GM21381 (cell line): Measurements from ENCODE around the gene NACAD.

ENCODE experiments used
- ATAC-seq: cut with Tn5 transposase; IDR thresholded peaks from one replicate; pipeline ENCODE4 v1.9.1; 2021; ENCODE audit warnings: mild to moderate bottlenecking, moderate library complexity; ENCODE audit not compliant: unreplicated experiment

NACAD gene

DNA sequence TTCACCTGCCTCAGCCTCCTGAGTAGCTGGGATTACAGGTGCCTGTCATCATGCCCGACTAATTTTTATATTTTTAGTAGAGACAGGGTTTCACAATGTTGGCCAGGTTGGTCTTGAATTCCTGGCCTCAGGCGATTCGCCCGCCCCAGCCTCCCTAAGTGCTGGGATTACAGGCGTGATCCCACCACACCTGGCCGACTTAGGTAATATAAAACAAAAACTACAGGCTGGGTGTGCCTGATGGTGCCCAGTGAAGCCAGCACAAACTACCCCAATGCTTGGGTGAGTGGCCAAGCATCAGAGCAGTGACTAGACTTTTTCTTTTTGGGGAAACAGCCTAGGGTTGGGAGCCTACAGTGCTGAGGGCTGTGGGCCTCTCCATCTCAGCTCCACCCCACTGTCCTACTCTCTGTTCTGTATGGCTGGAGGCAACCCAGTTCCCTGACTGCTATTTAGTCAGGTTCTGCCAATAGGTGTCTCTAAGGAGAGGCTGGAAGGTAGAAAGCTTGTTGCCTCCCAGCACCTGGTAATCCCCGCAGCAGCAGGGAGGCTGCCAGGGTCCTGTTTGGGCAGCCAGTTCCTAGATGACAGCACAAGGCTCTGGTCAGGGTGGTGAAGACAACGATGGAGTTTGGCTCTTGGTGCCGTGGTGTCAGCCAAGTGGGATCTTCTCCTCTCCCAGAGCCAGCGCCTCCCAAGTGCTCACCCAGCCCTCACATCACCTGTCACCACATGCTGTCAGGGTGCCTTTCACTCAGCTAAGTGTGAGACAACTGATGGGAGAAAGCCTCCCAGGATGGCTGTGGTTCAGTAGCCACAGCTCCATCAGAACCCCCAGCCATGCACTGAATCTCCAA lies 10.4 kb upstream of the NACAD start:
- ATAC-seq: no peak

DNA sequence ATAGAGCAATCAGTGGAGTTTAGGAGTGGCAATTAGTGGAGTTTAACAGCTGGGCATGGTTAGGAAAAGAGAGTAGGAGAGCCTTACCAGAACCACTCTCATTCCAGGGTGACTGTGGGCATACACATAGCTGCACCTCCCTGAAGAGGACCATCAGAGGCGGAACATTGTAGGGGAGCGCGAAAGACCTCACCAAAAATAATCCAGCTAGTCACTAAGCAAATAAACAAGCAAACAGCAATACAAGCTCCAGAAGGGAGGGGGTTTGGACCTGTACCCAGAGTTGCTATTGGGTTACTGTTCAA lies 4.1 kb upstream of the NACAD start:
- ATAC-seq: no peak

DNA sequence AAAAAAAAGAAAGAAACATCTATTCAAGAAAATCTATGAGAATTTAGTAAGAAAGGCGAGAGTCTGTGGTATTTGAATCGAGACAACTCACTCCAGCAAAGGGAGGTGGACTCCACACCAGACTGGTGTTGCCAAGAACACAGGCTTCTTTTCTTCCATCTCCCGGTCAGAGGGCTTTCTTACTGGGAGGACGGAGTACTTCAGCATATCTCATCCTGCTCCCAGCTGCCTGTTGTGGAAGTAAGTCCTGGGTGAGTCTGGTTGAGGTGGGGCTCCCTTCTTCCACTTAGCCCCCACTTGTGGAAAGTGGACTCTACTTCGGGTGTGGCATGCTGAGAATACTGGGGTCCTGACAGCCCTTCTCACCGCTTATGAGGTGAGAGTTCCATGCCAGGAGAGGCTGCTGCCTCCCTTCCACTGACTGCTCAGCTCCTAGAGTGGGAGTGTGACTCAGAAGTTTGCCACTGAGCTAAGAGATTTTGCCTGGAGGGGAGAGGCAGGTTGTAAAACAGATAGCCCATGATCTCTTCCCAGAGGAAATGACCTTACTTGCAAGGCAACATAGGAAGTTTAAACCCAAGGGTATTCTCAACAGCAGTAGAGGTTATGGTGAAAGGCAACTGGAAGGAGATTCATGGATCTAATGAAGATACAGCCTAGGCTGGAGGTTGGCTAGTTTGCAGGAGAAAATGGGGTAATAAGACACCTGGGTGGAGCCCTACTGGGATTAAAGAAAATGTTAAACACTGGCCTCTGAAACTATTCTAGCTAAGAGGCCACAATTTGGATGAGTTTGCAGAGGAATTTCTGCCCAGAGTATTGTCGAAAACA lies 3.5 kb upstream of the NACAD start:
- no peak for ATAC-seq

DNA sequence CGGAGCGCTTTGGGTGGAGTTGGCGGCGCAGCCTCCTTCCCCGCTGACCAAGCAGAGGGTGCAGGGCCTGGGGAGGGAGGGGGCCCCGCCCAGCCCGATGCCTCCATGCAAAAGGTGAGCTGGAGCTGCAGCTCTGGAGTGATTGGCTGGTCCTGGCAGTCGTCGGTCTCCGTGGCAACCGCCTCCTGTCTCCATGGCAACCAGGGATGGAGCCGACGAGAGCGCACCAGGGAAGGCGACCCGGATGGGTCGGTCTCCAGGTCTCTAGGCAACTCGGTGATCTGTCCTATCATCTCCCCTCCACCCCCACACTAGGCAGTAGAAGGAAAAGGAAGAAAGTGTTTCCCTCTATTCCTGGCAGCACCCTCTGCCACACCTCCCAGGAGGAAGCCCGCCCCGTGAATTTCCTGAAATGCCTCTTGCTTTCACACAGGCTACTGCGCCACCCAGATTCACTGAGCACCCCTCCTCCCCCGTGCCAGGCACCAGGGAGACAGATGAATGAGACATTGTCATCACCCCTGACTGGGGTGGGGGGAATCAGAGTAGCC lies 647 bp upstream of the NACAD start:
- ATAC-seq: no peak

DNA sequence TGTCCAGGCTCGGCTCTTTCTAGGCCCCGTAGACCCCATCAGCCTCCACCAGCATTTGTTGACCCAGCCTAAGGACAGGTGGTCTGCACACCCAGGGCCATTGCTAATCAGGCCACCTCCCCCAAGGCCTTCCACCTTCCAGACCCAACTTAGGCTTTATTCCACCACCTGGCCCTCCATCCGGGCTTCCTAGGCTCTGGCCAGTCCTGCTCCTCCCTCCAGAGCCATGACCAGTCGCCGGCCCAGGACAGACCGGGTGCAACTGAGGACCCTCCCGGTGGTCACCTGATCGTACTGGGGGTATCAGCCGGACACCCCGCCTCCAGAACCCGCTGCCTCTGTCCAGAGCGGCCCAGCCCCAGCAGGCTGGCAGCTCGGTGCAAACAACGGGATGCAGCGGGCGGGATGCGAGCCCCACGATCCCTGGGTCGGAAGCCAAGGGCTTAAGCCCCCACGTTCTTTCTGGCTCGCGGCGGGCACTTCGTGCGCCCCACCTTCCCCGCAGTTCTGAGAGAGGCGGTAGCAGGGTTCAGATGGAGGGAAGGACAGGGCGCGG lies 545 bp downstream of the NACAD start:
- no peak for ATAC-seq

DNA sequence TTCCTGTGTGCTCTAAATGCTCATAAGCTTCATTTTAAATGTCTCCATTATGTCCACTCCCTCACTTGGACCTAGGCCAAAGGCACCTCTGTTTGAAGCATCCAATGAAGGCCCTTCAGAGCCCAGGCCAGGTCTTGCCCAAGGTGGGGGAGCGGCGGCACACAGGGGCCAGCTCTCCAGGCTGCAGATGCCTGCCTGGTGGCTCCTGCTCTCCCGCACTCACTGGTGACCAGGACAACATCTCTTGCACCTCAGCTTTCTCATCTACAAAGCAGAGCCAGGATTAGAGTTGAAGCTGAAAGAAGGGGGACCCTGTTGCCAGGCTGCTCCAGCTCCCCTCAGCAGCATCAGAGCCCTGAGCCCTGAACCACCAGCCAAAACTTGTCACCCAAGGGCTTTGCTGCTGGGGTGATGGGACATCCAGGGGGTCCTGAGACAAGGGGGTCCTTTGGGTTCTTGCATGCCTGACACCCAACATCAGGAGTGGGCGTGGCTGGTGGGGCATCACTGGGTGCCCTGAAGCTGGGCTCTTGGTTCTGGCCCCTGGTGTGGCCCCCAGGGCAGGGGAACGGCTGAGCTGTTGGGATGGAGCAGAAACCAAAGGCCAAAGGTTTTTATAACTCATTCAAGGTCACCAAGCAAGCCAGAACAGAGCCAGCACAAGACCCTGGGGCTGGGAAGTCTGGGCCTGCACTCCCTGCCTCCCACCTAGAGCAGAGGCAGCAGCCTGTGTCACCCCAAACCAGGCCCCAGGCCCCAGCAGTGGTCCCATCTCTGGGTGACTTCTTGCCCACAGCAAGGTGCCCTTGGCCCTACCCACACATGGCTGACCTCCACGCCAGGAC lies 1.2 kb downstream of the NACAD start:
- ATAC-seq: no peak

DNA sequence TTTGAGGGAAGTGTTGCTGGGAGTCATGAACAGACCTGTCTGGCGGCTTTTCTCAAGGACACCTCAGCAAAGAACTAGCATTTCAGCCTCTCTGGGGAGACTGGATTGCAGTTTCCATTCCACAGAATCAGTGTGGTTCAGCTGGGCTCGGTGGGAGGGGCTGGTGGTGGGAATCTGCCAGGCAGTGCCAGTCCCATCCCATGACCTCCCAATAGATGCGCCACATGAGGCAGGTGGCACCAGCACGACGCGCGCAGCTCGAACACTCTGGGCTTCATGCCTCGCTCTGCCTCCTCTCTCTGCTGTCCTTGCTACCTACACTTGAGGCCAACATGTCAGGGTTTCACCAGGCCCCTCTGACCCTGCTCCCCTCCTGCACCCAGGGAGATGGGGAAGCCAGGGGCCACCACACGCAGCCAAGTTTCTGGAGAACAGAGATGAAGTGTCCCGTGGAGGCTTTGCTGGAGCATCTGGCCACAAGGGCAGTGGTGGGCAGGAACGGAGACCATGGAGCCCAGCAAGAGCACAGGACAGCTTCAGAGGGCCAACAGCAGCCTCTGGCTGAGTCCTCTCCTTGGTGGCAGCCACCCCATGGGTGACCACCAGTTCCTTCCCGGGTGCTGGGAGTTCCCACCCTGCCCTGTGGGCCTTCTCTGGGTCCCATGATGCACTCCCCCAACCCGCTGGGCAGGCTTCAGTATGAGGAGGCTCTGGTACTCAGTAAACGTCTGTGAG lies 2.3 kb downstream of the NACAD start:
- no peak for ATAC-seq

DNA sequence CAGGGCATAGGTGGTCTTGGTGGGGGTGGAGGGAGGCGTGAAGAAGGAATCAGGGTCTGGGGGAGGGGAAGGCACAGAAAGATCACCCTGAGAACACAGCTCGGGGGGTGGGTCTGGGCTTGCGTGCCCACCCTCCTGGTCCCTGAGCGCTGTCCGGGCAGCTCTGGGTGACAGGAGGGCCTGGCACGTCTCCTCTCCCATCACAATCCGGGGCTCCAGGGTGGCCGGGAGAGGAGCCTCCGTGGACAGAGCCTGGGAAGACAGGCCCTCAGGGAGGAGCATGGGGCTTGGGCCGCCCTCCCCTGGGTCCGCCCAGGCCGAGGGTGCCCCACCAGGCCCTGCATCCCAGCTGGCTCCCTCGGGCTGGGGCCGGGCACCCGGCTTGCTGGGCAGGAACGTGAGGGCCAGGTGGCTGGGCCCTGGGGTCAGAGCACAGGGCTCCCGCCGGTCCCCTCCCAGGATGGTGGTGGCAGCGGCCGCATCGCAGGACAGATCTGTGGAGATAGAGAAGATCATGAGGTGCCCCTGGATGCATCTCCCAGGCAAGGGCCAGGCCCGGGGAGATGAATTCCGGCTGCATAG lies 3.1 kb downstream of the NACAD start:
- no peak for ATAC-seq

DNA sequence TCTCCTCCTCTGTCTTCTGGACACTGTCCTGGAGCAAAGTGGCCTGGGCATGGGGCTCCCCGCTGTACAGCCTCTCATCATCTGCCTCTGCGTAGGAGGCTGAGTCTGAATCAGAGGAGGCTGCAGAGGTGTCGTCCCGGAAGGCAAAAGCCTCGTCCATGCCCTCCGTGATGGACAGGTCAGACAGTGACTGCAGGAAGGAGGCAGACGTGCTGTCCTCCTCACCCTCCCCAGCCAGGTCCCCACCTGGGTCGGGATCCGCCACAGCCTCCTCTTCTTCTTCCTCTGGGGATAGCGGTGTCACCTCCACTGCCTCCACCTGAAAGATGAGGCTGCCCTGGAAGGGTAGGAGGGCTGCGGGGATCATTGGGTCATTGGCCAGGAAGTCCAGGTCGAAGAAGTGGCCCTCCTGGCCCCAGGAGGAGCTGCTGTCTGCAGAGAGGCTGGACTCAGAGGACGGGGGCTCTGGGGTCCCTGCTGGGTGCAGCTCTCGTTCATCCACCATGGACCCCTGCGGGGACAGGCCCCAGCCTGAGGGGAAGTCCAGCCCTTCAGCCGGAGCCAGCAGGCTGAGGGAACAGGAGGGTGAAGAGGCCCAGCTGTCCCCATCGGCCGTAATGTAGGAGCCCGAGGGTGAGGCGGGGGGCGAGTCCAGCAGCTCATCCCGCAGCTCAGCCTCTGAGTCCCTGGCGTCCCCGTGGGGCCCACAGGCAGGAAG lies 3.7 kb downstream of the NACAD start:
- ATAC-seq: no peak

DNA sequence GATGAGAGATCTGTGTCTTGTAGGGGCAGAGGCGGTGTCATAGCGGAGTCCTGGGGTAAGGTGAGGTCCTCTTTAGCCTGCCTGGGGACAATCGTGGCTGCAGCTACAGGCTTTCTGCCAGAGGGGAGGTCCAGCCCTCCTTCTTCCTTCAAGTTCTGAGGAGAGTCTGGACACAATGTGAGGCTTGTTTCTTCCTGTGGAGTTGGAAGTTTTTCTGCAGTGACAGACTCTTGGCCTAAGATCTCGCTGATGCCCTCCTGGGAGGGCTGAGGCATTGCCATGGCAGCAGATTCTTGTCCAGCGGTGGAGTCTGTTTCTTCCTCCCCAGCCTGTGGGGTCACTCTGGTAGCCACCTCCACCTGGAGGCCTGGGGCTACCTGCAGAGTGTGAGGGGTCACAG lies 4.4 kb downstream of the NACAD start:
- no peak for ATAC-seq

DNA sequence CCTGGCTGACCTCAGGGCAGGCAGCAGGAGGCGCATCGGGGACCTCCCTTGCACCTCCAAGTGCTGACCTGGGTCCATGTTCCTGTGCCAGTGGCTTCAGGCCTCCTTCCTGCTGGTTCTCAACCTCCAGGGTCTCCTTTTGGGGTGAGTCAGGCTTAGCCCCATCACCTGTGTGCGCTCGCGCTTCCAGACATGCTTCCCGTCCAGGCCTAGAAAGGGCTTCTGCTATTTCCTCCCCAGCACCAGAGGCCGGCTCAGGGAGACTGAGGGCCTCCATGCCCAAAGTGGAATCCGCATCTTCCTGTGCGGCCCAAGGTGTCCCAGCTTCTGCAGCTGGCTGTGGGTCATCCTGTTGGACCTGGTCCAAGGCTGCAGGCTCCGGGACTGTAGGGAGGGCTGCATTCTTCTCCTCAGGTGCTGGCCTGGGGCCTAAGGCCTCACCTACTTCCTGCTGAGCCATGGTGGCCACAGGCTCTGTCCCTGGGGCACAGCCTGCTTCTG lies 5.9 kb downstream of the NACAD start:
- no peak for ATAC-seq

DNA sequence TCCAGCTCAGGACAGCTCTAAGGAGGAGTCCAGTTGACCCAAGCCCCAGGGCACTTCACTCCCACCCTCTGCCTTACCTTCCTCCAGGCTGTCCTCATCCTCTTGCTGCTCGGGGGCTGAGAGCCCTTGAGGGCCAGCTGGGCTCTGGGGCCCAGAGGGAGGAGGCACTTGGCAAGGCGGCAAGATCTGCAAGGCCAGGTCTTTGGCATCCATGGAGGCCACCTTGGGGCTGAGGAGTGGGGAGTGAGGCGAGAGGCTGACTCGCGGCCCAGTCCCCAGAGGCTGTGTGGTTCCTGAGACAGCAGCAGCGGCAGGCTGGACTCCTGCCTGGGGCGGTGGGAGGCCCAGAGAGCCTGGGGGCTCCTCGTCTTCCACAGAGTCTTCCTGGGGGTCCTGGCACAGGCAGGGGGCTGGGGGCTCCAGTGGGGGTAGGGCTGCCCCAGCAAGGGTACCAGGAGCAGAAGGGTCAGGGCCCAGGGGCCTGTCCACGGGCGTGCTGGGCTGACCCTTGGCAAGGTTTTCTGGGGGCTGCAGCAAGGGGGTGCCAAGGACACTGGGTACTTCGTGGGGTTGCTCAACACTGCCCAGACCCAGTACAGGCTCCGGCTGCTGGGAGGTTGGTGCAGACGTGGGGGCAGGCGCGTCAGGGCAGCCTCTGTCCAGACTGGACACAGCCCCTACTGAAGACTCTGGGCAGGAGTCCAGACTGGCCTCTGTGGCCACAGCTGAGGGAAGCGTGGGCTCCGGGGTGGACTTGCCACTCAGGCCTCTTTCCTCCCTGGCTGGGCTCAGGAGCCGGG lies 6.5 kb downstream of the NACAD start:
- no peak for ATAC-seq

DNA sequence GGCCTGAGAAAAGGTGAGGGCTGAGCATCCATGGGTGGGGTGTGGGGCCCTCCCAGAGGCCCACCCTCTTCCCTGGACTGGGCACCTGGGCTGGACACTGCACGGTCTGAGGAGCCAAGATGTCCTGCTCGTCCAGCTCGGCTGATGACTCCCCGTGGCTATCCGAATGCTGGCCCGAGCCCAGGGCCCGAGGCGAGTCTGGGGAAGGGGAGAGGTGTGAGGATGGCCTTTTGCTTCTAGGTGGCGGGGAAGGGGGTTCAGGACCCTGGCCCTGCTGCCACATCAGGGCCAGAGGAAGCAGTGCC lies 7.1 kb downstream of the NACAD start:
- ATAC-seq: no peak

DNA sequence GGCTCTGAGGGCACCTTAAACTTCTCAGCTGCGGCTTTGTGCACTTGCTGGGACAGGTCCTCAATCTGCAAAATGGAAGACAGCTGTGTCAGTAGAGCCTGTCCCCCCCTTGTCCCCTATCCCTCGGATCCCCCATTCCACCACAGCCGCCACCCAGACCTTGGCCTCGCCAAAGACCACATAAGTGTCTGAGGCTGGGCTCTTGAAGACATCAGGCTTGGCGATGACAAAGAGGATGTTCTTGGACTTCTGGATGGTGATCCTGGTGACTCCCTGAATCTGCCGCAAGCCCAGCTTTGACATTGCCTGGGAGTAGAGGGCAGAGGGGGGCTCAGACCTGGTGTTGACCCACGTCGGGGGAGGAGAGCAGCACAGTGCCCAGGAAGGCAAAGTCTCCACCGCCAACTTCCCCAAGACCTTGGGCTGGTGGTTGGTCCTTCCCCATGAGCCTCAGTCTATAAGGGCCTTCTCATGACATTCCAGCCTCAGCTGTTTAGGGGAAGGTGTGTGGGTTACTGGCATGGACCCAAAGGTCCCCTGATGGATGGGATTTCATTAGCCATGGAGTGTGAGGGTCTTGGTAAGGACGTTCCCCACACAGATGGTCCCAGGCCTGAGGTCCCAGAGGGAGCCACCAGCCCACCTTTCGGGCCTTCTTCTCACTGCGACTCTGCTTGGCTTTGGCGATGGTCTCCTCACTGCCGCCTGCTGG lies 7.7 kb downstream of the NACAD start:
- ATAC-seq: no peak

DNA sequence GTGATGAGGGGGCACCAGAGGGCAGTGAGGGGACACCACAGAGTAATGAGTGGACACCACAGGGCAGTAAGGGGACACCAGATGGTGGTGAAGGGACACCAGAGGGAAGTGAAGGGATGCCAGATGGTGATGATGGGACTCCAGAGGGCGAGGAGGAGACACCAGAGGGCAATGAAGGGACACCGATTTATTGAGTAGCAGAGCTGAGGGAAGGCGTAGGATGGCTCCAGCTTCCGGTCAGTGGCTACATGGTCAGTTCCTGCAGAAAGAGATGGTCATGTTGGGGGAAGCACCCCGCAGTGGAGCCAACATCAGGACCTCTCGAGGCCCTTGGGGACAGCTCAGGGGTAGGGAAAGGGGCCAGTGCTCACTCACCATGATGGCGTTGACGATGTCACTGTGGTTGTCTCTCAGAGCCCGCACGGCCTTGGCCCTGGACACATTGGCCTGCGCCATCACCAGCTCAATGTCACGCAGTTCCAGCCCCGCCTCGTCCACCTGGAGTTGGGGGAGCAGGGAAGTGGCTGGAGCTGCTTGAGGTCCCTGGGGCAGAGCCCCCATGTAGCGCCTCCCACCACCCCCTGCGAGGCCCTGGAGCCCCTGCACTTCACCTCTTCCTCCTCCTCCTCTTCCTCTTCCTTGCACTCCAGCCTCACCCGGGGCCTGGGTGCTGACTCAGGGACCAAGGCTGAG lies 8.4 kb downstream of the NACAD start:
- no peak for ATAC-seq

DNA sequence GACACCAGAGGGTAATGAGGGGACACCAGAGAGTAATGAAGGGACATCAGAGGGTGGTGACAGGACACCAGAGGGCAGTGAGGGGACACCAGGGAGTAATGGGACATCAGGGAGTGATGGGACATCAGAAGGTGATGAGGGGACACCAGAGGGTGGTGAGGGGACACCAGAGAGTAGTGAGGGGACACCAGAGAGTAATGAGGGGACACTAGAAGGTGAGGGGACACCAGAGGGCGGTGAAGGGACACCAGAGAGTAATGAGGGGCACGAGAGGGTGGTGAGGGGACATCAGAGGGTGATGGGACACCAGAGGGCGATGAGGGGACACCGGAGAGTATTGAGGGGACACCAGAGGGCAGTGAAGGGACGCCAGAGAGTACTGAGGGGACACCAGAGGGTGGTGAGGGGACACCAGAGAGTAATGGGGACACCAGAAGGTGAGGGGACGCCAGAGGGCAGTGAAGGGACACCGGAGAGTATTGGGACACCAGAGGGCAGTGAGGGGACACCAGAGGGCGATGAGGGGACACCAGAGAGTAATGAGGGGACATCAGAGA lies 10.6 kb downstream of the NACAD start:
- no peak for ATAC-seq

DNA sequence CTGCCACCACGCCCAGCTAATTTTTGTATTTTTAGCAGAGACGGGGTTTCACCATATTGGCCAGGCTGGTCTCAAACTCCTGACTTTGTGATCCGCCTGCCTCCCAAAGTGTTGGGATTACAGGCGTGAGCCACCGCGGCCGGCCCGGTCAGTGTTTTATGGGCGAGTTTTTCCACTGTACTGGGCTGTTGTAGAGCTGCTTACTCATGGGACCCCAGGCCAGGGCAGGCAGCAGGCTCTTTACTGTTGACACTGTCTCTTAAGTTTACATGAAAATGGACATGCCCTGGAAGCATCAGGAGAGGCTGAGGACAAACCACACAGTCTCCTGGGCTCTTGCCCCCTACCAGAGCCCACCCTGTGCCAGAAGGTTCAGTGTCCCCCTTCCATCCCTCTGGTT lies 11.2 kb downstream of the NACAD start:
- ATAC-seq: no peak
